ENCODE data around the gene MYBPC1.

MYBPC1 gene

GRCh38 chr12:101694297-101694848 is 99.6 kb downstream of the MYBPC1 start:
- in situ Hi-C loops (cut with MboI; ENCODE audit: low sequenced_read_pairs), result no loop called here

- in situ Hi-C loops (cut with MboI; ENCODE audit: low sequenced_read_pairs), result no loop called here
These were observed 100.2 kb downstream of the MYBPC1 start for GRCh38 chr12:101694986-101695385.

- in situ Hi-C loops (cut with MboI; ENCODE audit: low sequenced_read_pairs), result no loop called here
These were observed 100.9 kb downstream of the MYBPC1 start for GRCh38 chr12:101695706-101696105.

GRCh38 chr12:101696251-101697196 is 101.8 kb downstream of the MYBPC1 start:
- in situ Hi-C loops (cut with MboI; ENCODE audit: low sequenced_read_pairs), result no loop called here

GRCh38 chr12:101697197-101697929 is 102.6 kb downstream of the MYBPC1 start, which contains the start of gene CHPT1:
Gene CHPT1 (plus strand): TSS chr12:101697640. CDS start chr12:101697862, 222 bp downstream.
- in situ Hi-C loops (cut with MboI; ENCODE audit: low sequenced_read_pairs), result no loop called here

GRCh38 chr12:101697930-101698799 is 103.4 kb downstream of the MYBPC1 start:
- in situ Hi-C loops (cut with MboI; ENCODE audit: low sequenced_read_pairs), result no loop called here

- in situ Hi-C loops (cut with MboI; ENCODE audit: low sequenced_read_pairs), result no loop called here
These were observed 104.1 kb downstream of the MYBPC1 start for GRCh38 chr12:101698800-101699347.

GRCh38 chr12:101700299-101700820 is 105.6 kb downstream of the MYBPC1 start:
- in situ Hi-C loops (cut with MboI; ENCODE audit: low sequenced_read_pairs), result no loop called here

- in situ Hi-C loops (cut with MboI; ENCODE audit: low sequenced_read_pairs), result no loop called here
These were observed 108.7 kb downstream of the MYBPC1 start for GRCh38 chr12:101703487-101703886.

- in situ Hi-C loops (cut with MboI; ENCODE audit: low sequenced_read_pairs), result no loop called here
These were observed 111.6 kb downstream of the MYBPC1 start for GRCh38 chr12:101706403-101706802.

GRCh38 chr12:101707131-101707782 is 112.5 kb downstream of the MYBPC1 start:
- in situ Hi-C loops (cut with MboI; ENCODE audit: low sequenced_read_pairs), result no loop called here

GRCh38 chr12:101710288-101710687 is 115.5 kb downstream of the MYBPC1 start:
- in situ Hi-C loops (cut with MboI; ENCODE audit: low sequenced_read_pairs), result no loop called here

- in situ Hi-C loops (cut with MboI; ENCODE audit: low sequenced_read_pairs), result no loop called here
These were observed 118.4 kb downstream of the MYBPC1 start for GRCh38 chr12:101713059-101713682.

- in situ Hi-C loops (cut with MboI; ENCODE audit: low sequenced_read_pairs), result no loop called here
These were observed 119.2 kb downstream of the MYBPC1 start for GRCh38 chr12:101713930-101714329.

- in situ Hi-C loops (cut with MboI; ENCODE audit: low sequenced_read_pairs), result no loop called here
These were observed 120.2 kb downstream of the MYBPC1 start for GRCh38 chr12:101714877-101715444.

- in situ Hi-C loops (cut with MboI; ENCODE audit: low sequenced_read_pairs), result no loop called here
These were observed 124.8 kb downstream of the MYBPC1 start for GRCh38 chr12:101719566-101719965.

GRCh38 chr12:101720118-101720517 is 125.3 kb downstream of the MYBPC1 start:
- in situ Hi-C loops (cut with MboI; ENCODE audit: low sequenced_read_pairs), result no loop called here

GRCh38 chr12:101722392-101722791 is 127.6 kb downstream of the MYBPC1 start:
- in situ Hi-C loops (cut with MboI; ENCODE audit: low sequenced_read_pairs), result no loop called here

- in situ Hi-C loops (cut with MboI; ENCODE audit: low sequenced_read_pairs), result no loop called here
These were observed 132.3 kb downstream of the MYBPC1 start for GRCh38 chr12:101727098-101727497.

All from HL-60/S4 treated with retinoic acid at 250 ng/mL for 4 days and 3 days (cell line).